Measurements from ENCODE around the gene APC.

GRCh38 chr5:112737070-112737462 lies 619 bp upstream of the APC start:
- TF ChIP-seq CTCF (IDR thresholded peaks at IDR 0.05) = no peak
- no peak for TF ChIP-seq EZH2 (IDR thresholded peaks at IDR 0.05; ENCODE audit: borderline replicate concordance, insufficient read depth, low read depth, low read length, poor library complexity, severe bottlenecking)

Data from B cell (primary cell).